HG03432 (cell line): ENCODE data around the gene PRIMA1.

Experiments used
- ATAC-seq: cut with Tn5 transposase; IDR thresholded peaks from one replicate; pipeline ENCODE4 v1.9.1; 2021; ENCODE audit warnings: mild to moderate bottlenecking, moderate library complexity; ENCODE audit not compliant: unreplicated experiment

PRIMA1 gene

GRCh38 chr14:93734086-93734822, 54.0 kb downstream of the PRIMA1 start:
- ATAC-seq, result no peak

- no peak for ATAC-seq
These were observed 54.7 kb downstream of the PRIMA1 start for GRCh38 chr14:93733631-93734030.

- ATAC-seq, result no peak
These were observed 55.1 kb downstream of the PRIMA1 start for GRCh38 chr14:93733231-93733630.

- ATAC-seq, result no peak
These were observed 55.8 kb downstream of the PRIMA1 start for GRCh38 chr14:93732524-93732923.

- ATAC-seq, result no peak
These were observed 56.5 kb downstream of the PRIMA1 start for GRCh38 chr14:93731753-93732152.

- no peak for ATAC-seq
These were observed 58.3 kb downstream of the PRIMA1 start for GRCh38 chr14:93729993-93730392.

GRCh38 chr14:93728651-93729016, 59.7 kb downstream of the PRIMA1 start:
- ATAC-seq, result no peak

- no peak for ATAC-seq
These were observed 60.2 kb downstream of the PRIMA1 start for GRCh38 chr14:93727917-93728650.

GRCh38 chr14:93727039-93727740, 61.1 kb downstream of the PRIMA1 start:
- ATAC-seq, result no peak

GRCh38 chr14:93725993-93726392, 62.3 kb downstream of the PRIMA1 start:
- ATAC-seq, result no peak

GRCh38 chr14:93725002-93725582, 63.2 kb downstream of the PRIMA1 start:
- no peak for ATAC-seq

GRCh38 chr14:93723001-93723400, 65.3 kb downstream of the PRIMA1 start:
- no peak for ATAC-seq

- no peak for ATAC-seq
These were observed 67.3 kb downstream of the PRIMA1 start for GRCh38 chr14:93720981-93721483.

GRCh38 chr14:93720076-93720815, 68.0 kb downstream of the PRIMA1 start:
- no peak for ATAC-seq

GRCh38 chr14:93719256-93719655, 69.0 kb downstream of the PRIMA1 start:
- ATAC-seq, result no peak

GRCh38 chr14:93717668-93718320, 70.5 kb downstream of the PRIMA1 start:
- no peak for ATAC-seq

- ATAC-seq, result no peak
These were observed 71.3 kb downstream of the PRIMA1 start for GRCh38 chr14:93716746-93717667.

- no peak for ATAC-seq
These were observed 72.1 kb downstream of the PRIMA1 start for GRCh38 chr14:93716002-93716745.
